Stimulated activated CD8-positive, alpha-beta memory T cell treated with anti-CD3 and anti-CD28 coated beads, Interleukin-12 subunit alpha, Interleukin-12 subunit beta, amount 100 ng/mL, for 24 hours (primary cell): Measurements from ENCODE around the gene MRM3.
"Not testable (repeated sequence)": the region's sequence is repeated elsewhere in the genome, so short reads cannot be mapped to it uniquely, and the experiment has no call there.

Experiments
- DNase-seq: peaks from one replicate; pipeline ENCODE4 v3.0.0-alpha.2; 2020; ENCODE audit errors: extremely low read depth

The MRM3 gene

GRCh38 chr17:796609-797008 is 14.5 kb downstream of the MRM3 start:
- no peak for DNase-seq

- no peak for DNase-seq
These were observed 15.2 kb downstream of the MRM3 start for GRCh38 chr17:797236-797840.

- DNase-seq = no peak
These were observed 16.1 kb downstream of the MRM3 start for GRCh38 chr17:798246-798645.

- DNase-seq = no peak
These were observed 17.1 kb downstream of the MRM3 start for GRCh38 chr17:799261-799660.

- no peak for DNase-seq
These were observed 18.5 kb downstream of the MRM3 start for GRCh38 chr17:800446-801242.

GRCh38 chr17:801660-802059 is 19.5 kb downstream of the MRM3 start:
- no peak for DNase-seq

- no peak for DNase-seq
These were observed 20.3 kb downstream of the MRM3 start for GRCh38 chr17:802481-802880.

- no peak for DNase-seq
These were observed 21.0 kb downstream of the MRM3 start for GRCh38 chr17:802901-803881.

GRCh38 chr17:804541-805435 is 22.6 kb downstream of the MRM3 start:
- no peak for DNase-seq

GRCh38 chr17:805886-806285 is 23.7 kb downstream of the MRM3 start:
- not testable (repeated sequence) for DNase-seq

- DNase-seq = no peak
These were observed 24.2 kb downstream of the MRM3 start for GRCh38 chr17:806346-806745.

- DNase-seq = no peak
These were observed 24.8 kb downstream of the MRM3 start for GRCh38 chr17:806781-807522.

- no peak for DNase-seq
These were observed 25.6 kb downstream of the MRM3 start for GRCh38 chr17:807523-808294.

GRCh38 chr17:811051-811784 is 29.1 kb downstream of the MRM3 start:
- no peak for DNase-seq

GRCh38 chr17:812638-813204 is 30.6 kb downstream of the MRM3 start:
- no peak for DNase-seq

GRCh38 chr17:814371-814770 is 32.2 kb downstream of the MRM3 start:
- no peak for DNase-seq

GRCh38 chr17:819251-819650 is 37.1 kb downstream of the MRM3 start:
- DNase-seq = no peak

- DNase-seq = no peak
These were observed 41.3 kb downstream of the MRM3 start for GRCh38 chr17:823501-823902.

GRCh38 chr17:824378-824777 is 42.2 kb downstream of the MRM3 start:
- no peak for DNase-seq
